Measurements from ENCODE around the gene SLC39A2.

Gene SLC39A2

DNA sequence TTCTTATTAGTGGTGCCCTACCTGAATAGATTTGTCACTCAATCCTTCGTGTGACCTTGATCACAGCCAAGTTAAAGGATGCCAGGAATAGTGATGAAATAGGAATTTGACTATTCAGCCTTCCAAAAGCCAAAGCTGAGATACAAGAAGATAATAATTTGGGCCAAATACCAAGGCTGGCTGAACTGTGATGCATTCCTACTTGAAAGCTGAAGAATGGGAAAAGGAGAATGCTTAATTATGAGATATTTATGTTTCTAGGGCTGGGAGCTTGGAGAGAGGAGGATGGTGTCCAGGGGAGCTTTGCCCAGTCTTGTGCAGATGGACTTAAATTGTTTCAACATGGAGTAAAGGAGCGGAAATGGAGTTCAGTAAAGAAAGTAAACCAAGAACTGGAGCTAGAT, 48.3 kb downstream of the SLC39A2 start:
- no peak for DNase-seq (ENCODE audit: low spot score)

GRCh38 chr14:21048638-21049037, 49.5 kb downstream of the SLC39A2 start:
- DNase-seq (ENCODE audit: low spot score) = no peak

DNA sequence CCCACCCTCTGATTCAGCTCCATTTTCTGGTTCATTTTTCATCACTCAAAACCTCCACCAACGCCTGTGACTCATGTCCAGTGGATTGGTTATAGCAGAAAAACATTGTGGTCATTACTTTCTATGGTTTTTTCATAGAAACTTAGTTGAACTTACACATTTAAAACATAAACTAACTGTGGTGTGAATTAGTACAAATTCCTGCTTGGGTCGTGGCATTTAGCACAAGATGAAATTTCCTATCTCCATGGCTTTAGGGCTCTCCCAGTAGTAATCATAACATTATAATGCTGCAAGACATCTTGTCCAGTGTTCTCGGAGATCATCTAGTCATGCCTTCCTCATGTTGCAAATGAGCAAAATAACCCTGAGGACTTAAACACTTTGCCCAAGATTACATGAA, 50.2 kb downstream of the SLC39A2 start:
- no peak for DNase-seq (ENCODE audit: low spot score)

DNA sequence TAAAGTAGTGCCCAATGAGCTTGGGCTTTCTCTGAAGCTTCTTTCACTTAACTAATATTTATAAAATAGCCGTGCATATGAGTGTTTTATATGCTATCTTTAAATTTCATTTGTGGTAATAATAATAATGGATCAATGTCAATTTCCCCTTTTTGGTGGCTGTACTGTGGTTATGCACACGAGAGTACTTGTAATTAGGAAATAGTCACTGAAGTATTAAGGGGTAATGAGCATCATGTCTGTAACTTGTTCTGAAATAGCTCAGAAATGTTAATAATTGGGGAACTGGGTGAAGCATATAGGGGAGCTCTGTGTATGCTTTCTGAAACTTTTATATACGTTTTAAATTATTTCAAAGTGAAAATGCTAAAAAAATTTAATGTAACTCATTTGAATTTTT, 51.5 kb downstream of the SLC39A2 start:
- DNase-seq (ENCODE audit: low spot score) = no peak

Measured in CD4-positive, alpha-beta T cell treated with Interleukin-15 for 4 hours (primary cell).